AG09309 (cell line): Measurements from ENCODE around the gene F12.
A peak's percentile ranks its signal among the peaks of the same experiment; 100 is the strongest.

Source experiments
- DNase-seq: peaks from one replicate; pipeline ENCODE4 v3.0.0-alpha.2; 2010; ENCODE audit warnings: low read depth
- H3K4me3 ChIP-seq: 2 replicates; pipeline ENCODE4 v1.5.1; 2011; ENCODE audit warnings: mild to moderate bottlenecking, low read depth, low read length, moderate library complexity; ENCODE audit not compliant: control insufficient read depth
- CTCF ChIP-seq: IDR thresholded peaks from 2 replicates; pipeline ENCODE4 v1.5.1; 2011; ENCODE audit warnings: mild to moderate bottlenecking, low read depth, low read length, inconsistent platforms; ENCODE audit not compliant: insufficient read depth, control insufficient read depth; ENCODE audit errors: missing control alignments

F12 gene

GRCh38 chr5:177450667-177451424 is 41.5 kb upstream of the F12 start:
- no peak for TF ChIP-seq CTCF
- DNase-seq = no peak
- H3K4me3 ChIP-seq = no peak overlapping the region

GRCh38 chr5:177449140-177450061 is 40.0 kb upstream of the F12 start:
- no peak for TF ChIP-seq CTCF
- DNase-seq = no peak
- no peak overlapping the region for H3K4me3 ChIP-seq

GRCh38 chr5:177448244-177448950 is 39.0 kb upstream of the F12 start:
- DNase-seq = no peak
- H3K4me3 ChIP-seq = no peak overlapping the region
- TF ChIP-seq CTCF = no peak

- peak overlapping the region; percentile 63 for H3K4me3 ChIP-seq
- TF ChIP-seq CTCF = no peak
- no peak for DNase-seq
Observed at GRCh38 chr5:177447611-177448243, 38.4 kb upstream of the F12 start.

- peak overlapping the region; percentile 63 for H3K4me3 ChIP-seq
- DNase-seq = no peak
- no peak for TF ChIP-seq CTCF
Observed at GRCh38 chr5:177447066-177447610, 37.8 kb upstream of the F12 start.
